ENCODE measurements around the gene ZNF205. TPM values are rescaled to one million over a fixed set of nuclear protein-coding genes. Genes with fewer than 3 reads are reported as not detected.

Gene ZNF205
- total and polyA plus RNA-seq, 2 of the 4 experiments (the other 2 are of a cell fraction): 8.2 to 12.7 TPM

GRCh38 chr16:3088450-3088849, 23.9 kb upstream of the ZNF205 start:
- no peak overlapping the region for H3K18ac ChIP-seq (ENCODE audit: low read depth, low read length)

More at GRCh38 chr16:3088450-3088849, 23.9 kb upstream of the ZNF205 start:
- no peaks in the 10 kb centered on the region for H3K4me1 ChIP-seq (ENCODE audit: control insufficient read depth, insufficient read depth, low read length)
- H4K5ac ChIP-seq (ENCODE audit: low read depth, low read length): no peak overlapping the region
- no peak overlapping the region for H2AK9ac ChIP-seq (replicated peaks; ENCODE audit: low read depth, low read length, poor library complexity)
- ChIA-PET CTCF (no interaction called here), POLR2A (ENCODE audit: unreplicated experiment) (no interaction called here)
- no TSS peak for BruUV-seq (replicated peaks)
- H3K36me3 ChIP-seq (ENCODE audit: control insufficient read depth, insufficient read depth, low read length): no peaks in the 10 kb centered on the region
- H4K8ac ChIP-seq (ENCODE audit: low read depth in 2 of 2, low read length in 2 of 2): no peak overlapping the region
- no peak overlapping the region for H2AFZ ChIP-seq (replicated peaks; ENCODE audit: low read length, poor library complexity)
- no peak overlapping the region for H3K27ac ChIP-seq (ENCODE audit: insufficient read depth, low read length)
- no peak overlapping the region for H2BK5ac ChIP-seq (ENCODE audit: low read depth, low read length, poor library complexity, severe bottlenecking)
- H3K14ac ChIP-seq (replicated peaks; ENCODE audit: low read depth, low read length): no peak overlapping the region
- H3K9me1 ChIP-seq (ENCODE audit: insufficient read depth, low read length): no peaks in the 10 kb centered on the region
- no peak overlapping the region for H3K23ac ChIP-seq (ENCODE audit: low read depth, low read length)
- no peak overlapping the region for H2BK120ac ChIP-seq (ENCODE audit: low read depth, low read length)
- H3K79me1 ChIP-seq (ENCODE audit: low read depth in 1 of 2, low read length in 2 of 2): no peaks in the 10 kb centered on the region
- peaks cover 28% of the 10 kb centered on the region for H3K27me3 ChIP-seq (ENCODE audit: control insufficient read depth, insufficient read depth, low read length)
- no peak overlapping the region for H3K9ac ChIP-seq (ENCODE audit: low read depth, low read length)
- H3K4ac ChIP-seq (ENCODE audit: low read depth, low read length): no peak overlapping the region
- no peak overlapping the region for H2AK5ac ChIP-seq (ENCODE audit: low read depth, low read length)
- H3K56ac ChIP-seq (ENCODE audit: extremely low read depth, insufficient read depth, low read length): no peak overlapping the region
- in situ Hi-C loops (cut with MboI; ENCODE audit: low sequenced_read_pairs): no loop called here
- no peak overlapping the region for H2BK20ac ChIP-seq (ENCODE audit: low read depth, low read length)
- WGBS, 2 experiments (ENCODE audit: extremely low coverage in 2 of 2, insufficient read length in 1 of 2): no CpG with 5 or more reads among the region's 7 CpGs
- dilution Hi-C loops (cut with HindIII; ENCODE audit: low sequenced_read_pairs, unreplicated experiment): no loop called here
- no peak for ATAC-seq (ENCODE audit: low read depth)
- no peak overlapping the region for H3K4me3 ChIP-seq (ENCODE audit: insufficient read depth, low read depth, low read length)
- H4K20me1 ChIP-seq (ENCODE audit: insufficient read depth, low read length): no peaks in the 10 kb centered on the region
- intact Hi-C loops (cut with micrococcal nuclease): no loop called here
- no peak overlapping the region for H4K91ac ChIP-seq (ENCODE audit: insufficient read depth, low read depth, low read length)
- H2BK15ac ChIP-seq (ENCODE audit: low read depth, low read length): no peak overlapping the region
- TF ChIP-seq RFX5 (IDR thresholded peaks at IDR 0.05; ENCODE audit: low read depth, low read length) (no peak), USF2 (IDR thresholded peaks at IDR 0.05; ENCODE audit: low read depth, low read length) (no peak), MAFK (IDR thresholded peaks at IDR 0.05; ENCODE audit: low read depth, low read length) (no peak), SMC3 (IDR thresholded peaks at IDR 0.05; ENCODE audit: low read depth, low read length) (no peak), CTCF (conservative IDR thresholded peaks at IDR 0.05; ENCODE audit: low read depth, low read length) (no peak), RCOR1 (IDR thresholded peaks at IDR 0.05; ENCODE audit: insufficient replicate concordance, low read length) (no peak), BHLHE40 (IDR thresholded peaks at IDR 0.05; ENCODE audit: low read depth, low read length) (no peak), RAD21 (IDR thresholded peaks at IDR 0.05; ENCODE audit: low read length) (no peak), FOS (IDR thresholded peaks at IDR 0.05; ENCODE audit: low read depth, low read length) (no peak), MXI1 (IDR thresholded peaks at IDR 0.05; ENCODE audit: borderline replicate concordance, low read depth, low read length) (no peak), CHD1 (IDR thresholded peaks at IDR 0.05; ENCODE audit: low read depth, low read length) (no peak), MAZ (IDR thresholded peaks at IDR 0.05; ENCODE audit: borderline replicate concordance, low read depth, low read length) (no peak), NFE2L2 (IDR thresholded peaks at IDR 0.05; ENCODE audit: low read depth, low read length) (no peak), ELK1 (IDR thresholded peaks at IDR 0.05; ENCODE audit: borderline replicate concordance, low read depth, low read length) (no peak), POLR2A (IDR thresholded peaks at IDR 0.05; ENCODE audit: low read depth, low read length) (no peak)
- H3K9me3 ChIP-seq (ENCODE audit: control insufficient read depth, insufficient read depth, low read length): no peaks in the 10 kb centered on the region
- DNase-seq: no peak
- no peak overlapping the region for H3K4me2 ChIP-seq (ENCODE audit: low read depth, low read length)
